ENCODE results near the gene ILF2.

DNA sequence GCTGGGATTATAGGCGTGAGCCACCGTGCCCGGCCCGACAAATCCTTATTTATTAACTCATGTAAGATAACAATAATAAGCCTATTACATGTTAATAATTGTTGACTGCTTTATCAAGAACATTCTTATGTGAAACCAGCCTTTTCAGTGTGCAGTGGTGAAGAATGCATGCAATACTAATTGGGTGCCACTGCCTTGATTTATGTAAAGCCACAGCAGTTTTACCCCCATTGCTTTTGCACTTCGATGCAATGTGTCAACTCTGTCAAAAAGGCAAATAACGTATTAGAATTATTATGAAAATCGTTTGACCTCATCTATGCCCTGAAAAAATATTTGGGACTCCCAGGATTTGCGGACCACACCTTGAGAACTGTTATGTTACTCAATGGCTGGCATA lies 25.9 kb upstream of the ILF2 start:
- no peak for TF ChIP-seq ZNF124 (CRISPR knock-in tag; IDR thresholded peaks at IDR 0.05)
- TF ChIP-seq, protein P1, sequence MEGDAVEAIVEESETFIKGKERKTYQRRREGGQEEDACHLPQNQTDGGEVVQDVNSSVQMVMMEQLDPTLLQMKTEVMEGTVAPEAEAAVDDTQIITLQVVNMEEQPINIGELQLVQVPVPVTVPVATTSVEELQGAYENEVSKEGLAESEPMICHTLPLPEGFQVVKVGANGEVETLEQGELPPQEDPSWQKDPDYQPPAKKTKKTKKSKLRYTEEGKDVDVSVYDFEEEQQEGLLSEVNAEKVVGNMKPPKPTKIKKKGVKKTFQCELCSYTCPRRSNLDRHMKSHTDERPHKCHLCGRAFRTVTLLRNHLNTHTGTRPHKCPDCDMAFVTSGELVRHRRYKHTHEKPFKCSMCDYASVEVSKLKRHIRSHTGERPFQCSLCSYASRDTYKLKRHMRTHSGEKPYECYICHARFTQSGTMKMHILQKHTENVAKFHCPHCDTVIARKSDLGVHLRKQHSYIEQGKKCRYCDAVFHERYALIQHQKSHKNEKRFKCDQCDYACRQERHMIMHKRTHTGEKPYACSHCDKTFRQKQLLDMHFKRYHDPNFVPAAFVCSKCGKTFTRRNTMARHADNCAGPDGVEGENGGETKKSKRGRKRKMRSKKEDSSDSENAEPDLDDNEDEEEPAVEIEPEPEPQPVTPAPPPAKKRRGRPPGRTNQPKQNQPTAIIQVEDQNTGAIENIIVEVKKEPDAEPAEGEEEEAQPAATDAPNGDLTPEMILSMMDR (CRISPR knock-in tag; IDR thresholded peaks at IDR 0.05) = no peak
- no peak for TF ChIP-seq TBX3 (IDR thresholded peaks at IDR 0.05; ENCODE audit: borderline replicate concordance)
- TF ChIP-seq, protein P2, sequence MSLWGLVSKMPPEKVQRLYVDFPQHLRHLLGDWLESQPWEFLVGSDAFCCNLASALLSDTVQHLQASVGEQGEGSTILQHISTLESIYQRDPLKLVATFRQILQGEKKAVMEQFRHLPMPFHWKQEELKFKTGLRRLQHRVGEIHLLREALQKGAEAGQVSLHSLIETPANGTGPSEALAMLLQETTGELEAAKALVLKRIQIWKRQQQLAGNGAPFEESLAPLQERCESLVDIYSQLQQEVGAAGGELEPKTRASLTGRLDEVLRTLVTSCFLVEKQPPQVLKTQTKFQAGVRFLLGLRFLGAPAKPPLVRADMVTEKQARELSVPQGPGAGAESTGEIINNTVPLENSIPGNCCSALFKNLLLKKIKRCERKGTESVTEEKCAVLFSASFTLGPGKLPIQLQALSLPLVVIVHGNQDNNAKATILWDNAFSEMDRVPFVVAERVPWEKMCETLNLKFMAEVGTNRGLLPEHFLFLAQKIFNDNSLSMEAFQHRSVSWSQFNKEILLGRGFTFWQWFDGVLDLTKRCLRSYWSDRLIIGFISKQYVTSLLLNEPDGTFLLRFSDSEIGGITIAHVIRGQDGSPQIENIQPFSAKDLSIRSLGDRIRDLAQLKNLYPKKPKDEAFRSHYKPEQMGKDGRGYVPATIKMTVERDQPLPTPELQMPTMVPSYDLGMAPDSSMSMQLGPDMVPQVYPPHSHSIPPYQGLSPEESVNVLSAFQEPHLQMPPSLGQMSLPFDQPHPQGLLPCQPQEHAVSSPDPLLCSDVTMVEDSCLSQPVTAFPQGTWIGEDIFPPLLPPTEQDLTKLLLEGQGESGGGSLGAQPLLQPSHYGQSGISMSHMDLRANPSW (CRISPR knock-in tag; IDR thresholded peaks at IDR 0.05; ENCODE audit: borderline replicate concordance) = no peak
- TF ChIP-seq, protein P3, sequence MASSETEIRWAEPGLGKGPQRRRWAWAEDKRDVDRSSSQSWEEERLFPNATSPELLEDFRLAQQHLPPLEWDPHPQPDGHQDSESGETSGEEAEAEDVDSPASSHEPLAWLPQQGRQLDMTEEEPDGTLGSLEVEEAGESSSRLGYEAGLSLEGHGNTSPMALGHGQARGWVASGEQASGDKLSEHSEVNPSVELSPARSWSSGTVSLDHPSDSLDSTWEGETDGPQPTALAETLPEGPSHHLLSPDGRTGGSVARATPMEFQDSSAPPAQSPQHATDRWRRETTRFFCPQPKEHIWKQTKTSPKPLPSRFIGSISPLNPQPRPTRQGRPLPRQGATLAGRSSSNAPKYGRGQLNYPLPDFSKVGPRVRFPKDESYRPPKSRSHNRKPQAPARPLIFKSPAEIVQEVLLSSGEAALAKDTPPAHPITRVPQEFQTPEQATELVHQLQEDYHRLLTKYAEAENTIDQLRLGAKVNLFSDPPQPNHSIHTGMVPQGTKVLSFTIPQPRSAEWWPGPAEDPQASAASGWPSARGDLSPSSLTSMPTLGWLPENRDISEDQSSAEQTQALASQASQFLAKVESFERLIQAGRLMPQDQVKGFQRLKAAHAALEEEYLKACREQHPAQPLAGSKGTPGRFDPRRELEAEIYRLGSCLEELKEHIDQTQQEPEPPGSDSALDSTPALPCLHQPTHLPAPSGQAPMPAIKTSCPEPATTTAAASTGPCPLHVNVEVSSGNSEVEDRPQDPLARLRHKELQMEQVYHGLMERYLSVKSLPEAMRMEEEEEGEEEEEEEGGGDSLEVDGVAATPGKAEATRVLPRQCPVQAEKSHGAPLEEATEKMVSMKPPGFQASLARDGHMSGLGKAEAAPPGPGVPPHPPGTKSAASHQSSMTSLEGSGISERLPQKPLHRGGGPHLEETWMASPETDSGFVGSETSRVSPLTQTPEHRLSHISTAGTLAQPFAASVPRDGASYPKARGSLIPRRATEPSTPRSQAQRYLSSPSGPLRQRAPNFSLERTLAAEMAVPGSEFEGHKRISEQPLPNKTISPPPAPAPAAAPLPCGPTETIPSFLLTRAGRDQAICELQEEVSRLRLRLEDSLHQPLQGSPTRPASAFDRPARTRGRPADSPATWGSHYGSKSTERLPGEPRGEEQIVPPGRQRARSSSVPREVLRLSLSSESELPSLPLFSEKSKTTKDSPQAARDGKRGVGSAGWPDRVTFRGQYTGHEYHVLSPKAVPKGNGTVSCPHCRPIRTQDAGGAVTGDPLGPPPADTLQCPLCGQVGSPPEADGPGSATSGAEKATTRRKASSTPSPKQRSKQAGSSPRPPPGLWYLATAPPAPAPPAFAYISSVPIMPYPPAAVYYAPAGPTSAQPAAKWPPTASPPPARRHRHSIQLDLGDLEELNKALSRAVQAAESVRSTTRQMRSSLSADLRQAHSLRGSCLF (CRISPR knock-in tag; IDR thresholded peaks at IDR 0.05; ENCODE audit: borderline replicate concordance) = no peak
- TF ChIP-seq, protein P4, sequence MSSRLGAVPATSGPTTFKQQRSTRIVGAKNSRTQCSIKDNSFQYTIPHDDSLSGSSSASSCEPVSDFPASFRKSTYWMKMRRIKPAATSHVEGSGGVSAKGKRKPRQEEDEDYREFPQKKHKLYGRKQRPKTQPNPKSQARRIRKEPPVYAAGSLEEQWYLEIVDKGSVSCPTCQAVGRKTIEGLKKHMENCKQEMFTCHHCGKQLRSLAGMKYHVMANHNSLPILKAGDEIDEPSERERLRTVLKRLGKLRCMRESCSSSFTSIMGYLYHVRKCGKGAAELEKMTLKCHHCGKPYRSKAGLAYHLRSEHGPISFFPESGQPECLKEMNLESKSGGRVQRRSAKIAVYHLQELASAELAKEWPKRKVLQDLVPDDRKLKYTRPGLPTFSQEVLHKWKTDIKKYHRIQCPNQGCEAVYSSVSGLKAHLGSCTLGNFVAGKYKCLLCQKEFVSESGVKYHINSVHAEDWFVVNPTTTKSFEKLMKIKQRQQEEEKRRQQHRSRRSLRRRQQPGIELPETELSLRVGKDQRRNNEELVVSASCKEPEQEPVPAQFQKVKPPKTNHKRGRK (CRISPR knock-in tag; IDR thresholded peaks at IDR 0.05) = no peak
- no peak for TF ChIP-seq KAT8 (CRISPR knock-in tag; IDR thresholded peaks at IDR 0.05)
- TF ChIP-seq KLF9 (CRISPR knock-in tag; IDR thresholded peaks at IDR 0.05; ENCODE audit: low read depth) = no peak
- TF ChIP-seq CBFB (CRISPR knock-in tag; IDR thresholded peaks at IDR 0.05) = no peak
